HepG2 (cell line): ENCODE results near the gene VWA3A. TPM values are rescaled to one million over a fixed set of nuclear protein-coding genes. Genes with fewer than 3 reads are reported as not detected.

Experiments
- ELF3 ChIP-seq: IDR thresholded peaks from 2 replicates; pipeline ENCODE4 v1.6.1; 2016; ENCODE audit warnings: missing genetic modification reagents, missing compliant biosample characterization
- HDAC6 ChIP-seq: fragments of 200-600 bp; sonication (generic); IDR thresholded peaks from 2 replicates; pipeline ENCODE4 v1.7.0; 2017; ENCODE audit warnings: mild to moderate bottlenecking, antibody characterized with exemption, low read length, low read depth
- HIVEP1 ChIP-seq: sonication (generic); formaldehyde crosslinking; IDR thresholded peaks from 2 replicates; pipeline ENCODE4 v1.4.0; 2020; ENCODE audit warnings: mild to moderate bottlenecking, missing genetic modification reagents
- KLF12 ChIP-seq: sonication (generic); formaldehyde crosslinking; IDR thresholded peaks from 2 replicates; pipeline ENCODE4 v1.4.0; 2020; ENCODE audit warnings: missing genetic modification reagents, borderline replicate concordance
- KLF9 ChIP-seq: IDR thresholded peaks from 2 replicates; pipeline ENCODE4 v1.6.1; 2016; ENCODE audit warnings: low read depth
- RBFOX2 ChIP-seq: fragments of 200-400 bp; formaldehyde crosslinking; IDR thresholded peaks from 2 replicates; pipeline ENCODE4 v1.6.1; 2017; ENCODE audit warnings: low read depth, mild to moderate bottlenecking, low read length
- SOX5 ChIP-seq: IDR thresholded peaks from 2 replicates; pipeline ENCODE4 v1.6.1; 2016; ENCODE audit warnings: borderline replicate concordance
- YY1 ChIP-seq: IDR thresholded peaks from 2 replicates; pipeline ENCODE4 v1.6.1; 2011; ENCODE audit warnings: low read length, low read depth, moderate library complexity, mild to moderate bottlenecking; ENCODE audit not compliant: insufficient read depth, insufficient replicate concordance
- ZNF124 ChIP-seq: sonication (generic); formaldehyde crosslinking; IDR thresholded peaks from 2 replicates; pipeline ENCODE4 v1.4.0; 2020; ENCODE audit warnings: missing genetic modification reagents
- ZNF136 ChIP-seq: sonication (generic); formaldehyde crosslinking; IDR thresholded peaks from 2 replicates; pipeline ENCODE4 v1.8.1; 2022; ENCODE audit warnings: low read depth, mild to moderate bottlenecking, moderate library complexity, missing genetic modification reagents
- ZNF225 ChIP-seq: sonication (generic); formaldehyde crosslinking; IDR thresholded peaks from 2 replicates; pipeline ENCODE4 v1.4.0; 2020; ENCODE audit warnings: mild to moderate bottlenecking, missing genetic modification reagents
- polyA plus RNA-seq, 8 experiments: library from polyadenylated mRNA; depleted of rRNA in 3 of 8; stranded (reverse) in 7 of 8; unstranded in 1 of 8; fragments of >200 nt; fragmentation: Illumina TruSeq in 4 of 8; extraction: Trizol in 4 of 8; gene quantifications; 2 replicates each; pipeline versions ENCODE4 v1.2.1 to v1.2.3, GENCODE V29; 2011 to 2016; ENCODE audit warnings: low read depth in 4 of 8, missing spikeins in 1 of 8, mixed read lengths in 1 of 8; ENCODE audit not compliant: insufficient read depth in 1 of 8
- total RNA-seq, 5 experiments: library from RNA; depleted of rRNA; stranded (reverse); fragments of >200 nt; fragmentation: Illumina TruSeq; extraction: Trizol; gene quantifications; 2 replicates each; pipeline ENCODE4 v1.2.3, GENCODE V29; 2016; ENCODE audit warnings: low read depth in 1 of 5
- TF ChIP-seq, protein P1 (sequence below): sonication (generic); formaldehyde crosslinking; IDR thresholded peaks from 2 replicates; pipeline ENCODE4 v1.4.0; 2020; ENCODE audit warnings: missing genetic modification reagents
- TF ChIP-seq, protein P2 (sequence below): sonication (generic); formaldehyde crosslinking; IDR thresholded peaks from 2 replicates; pipeline ENCODE4 v1.8.0; 2022; ENCODE audit warnings: missing genetic modification reagents, mild to moderate bottlenecking, borderline replicate concordance
- TF ChIP-seq, protein P3 (sequence below): sonication (generic); formaldehyde crosslinking; IDR thresholded peaks from 2 replicates; pipeline ENCODE4 v1.4.0; 2020; ENCODE audit warnings: missing genetic modification reagents
- TF ChIP-seq, protein P4 (sequence below), 2 experiments: sonication (generic) in 1 of 2; formaldehyde crosslinking in 1 of 2; IDR thresholded peaks; 2 replicates each; pipeline versions ENCODE4 v1.4.0 to v1.6.1; 2016 to 2020; ENCODE audit warnings: borderline replicate concordance in 1 of 2, low read depth in 1 of 2, mild to moderate bottlenecking in 1 of 2, missing genetic modification reagents in 1 of 2
- TF ChIP-seq, protein P5 (sequence below): sonication (generic); formaldehyde crosslinking; IDR thresholded peaks from 2 replicates; pipeline ENCODE4 v1.8.1; 2023; ENCODE audit warnings: missing genetic modification reagents, mild to moderate bottlenecking, borderline replicate concordance

Gene VWA3A
- total and polyA plus RNA-seq, 2 of the 13 experiments (the other 11 are each of a cell fraction or from before 2014, with no cell fraction given) = 0.03 to 0.07 TPM

DNA sequence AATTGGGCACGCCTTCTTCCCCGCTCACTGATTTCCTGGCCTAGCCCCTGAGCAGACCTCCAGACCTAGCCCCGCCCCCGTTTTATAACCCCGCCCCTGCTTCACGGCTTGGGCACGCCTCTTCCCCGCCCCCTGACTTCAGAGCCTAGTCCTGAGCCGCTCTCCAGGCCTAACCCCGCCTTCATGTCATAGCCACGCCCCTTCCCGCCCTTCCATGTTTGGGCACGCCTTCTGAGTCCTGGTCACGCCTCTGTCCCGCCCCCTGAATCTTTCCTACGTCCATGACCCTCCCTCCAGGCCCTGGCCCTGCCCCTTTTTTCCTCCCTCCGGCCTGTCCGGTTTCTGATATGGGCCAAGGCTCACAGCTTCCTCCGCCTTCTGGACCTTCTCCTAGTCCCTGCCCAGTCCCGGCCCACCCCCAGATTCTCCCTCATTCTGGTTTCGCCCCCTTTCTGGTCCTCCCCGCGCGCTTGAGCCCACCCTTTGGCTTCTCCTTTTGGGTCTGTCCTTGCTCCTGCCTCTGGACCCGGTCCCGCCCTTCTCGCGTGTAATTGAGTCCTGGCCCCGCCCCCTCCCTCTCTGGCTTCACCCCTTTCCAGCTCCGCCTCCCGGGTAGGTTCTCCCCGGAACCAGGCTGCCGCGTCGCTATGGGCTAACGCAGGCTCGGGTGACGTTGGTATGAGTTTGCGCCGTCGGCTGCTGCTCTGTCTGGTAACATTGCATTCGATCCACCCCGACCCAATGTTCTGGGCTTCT, 98.6 kb downstream of the VWA3A start (continued):
- TF ChIP-seq KLF12 (CRISPR knock-in tag) (peak; percentile 5), ZNF136 (CRISPR knock-in tag) (peak; percentile 81), YY1 (peak; percentile 2), KLF9 (CRISPR knock-in tag) (no peak; the same call in none of the 2 replicates), ZNF225 (CRISPR knock-in tag) (peak; percentile 87), ELF3 (peak; percentile 69), HDAC6 (no peak), SOX5 (0 out of 2 replicates have a peak, but pooled peaks have one; percentile 35), HIVEP1 (CRISPR knock-in tag) (peak; percentile 70), RBFOX2 (0 out of 2 replicates have a peak, but pooled peaks have one; percentile 58), ZNF124 (CRISPR knock-in tag) (no peak)
- TF ChIP-seq, protein P1, sequence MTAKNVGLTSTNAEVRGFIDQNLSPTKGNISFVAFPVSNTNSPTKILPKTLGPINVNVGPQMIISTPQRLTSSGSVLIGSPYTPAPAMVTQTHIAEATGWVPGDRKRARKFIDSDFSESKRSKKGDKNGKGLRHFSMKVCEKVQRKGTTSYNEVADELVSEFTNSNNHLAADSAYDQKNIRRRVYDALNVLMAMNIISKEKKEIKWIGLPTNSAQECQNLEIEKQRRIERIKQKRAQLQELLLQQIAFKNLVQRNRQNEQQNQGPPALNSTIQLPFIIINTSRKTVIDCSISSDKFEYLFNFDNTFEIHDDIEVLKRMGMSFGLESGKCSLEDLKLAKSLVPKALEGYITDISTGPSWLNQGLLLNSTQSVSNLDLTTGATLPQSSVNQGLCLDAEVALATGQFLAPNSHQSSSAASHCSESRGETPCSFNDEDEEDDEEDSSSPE (CRISPR knock-in tag) = no peak
- TF ChIP-seq, protein P2, sequence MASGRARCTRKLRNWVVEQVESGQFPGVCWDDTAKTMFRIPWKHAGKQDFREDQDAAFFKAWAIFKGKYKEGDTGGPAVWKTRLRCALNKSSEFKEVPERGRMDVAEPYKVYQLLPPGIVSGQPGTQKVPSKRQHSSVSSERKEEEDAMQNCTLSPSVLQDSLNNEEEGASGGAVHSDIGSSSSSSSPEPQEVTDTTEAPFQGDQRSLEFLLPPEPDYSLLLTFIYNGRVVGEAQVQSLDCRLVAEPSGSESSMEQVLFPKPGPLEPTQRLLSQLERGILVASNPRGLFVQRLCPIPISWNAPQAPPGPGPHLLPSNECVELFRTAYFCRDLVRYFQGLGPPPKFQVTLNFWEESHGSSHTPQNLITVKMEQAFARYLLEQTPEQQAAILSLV = no peak
- TF ChIP-seq, protein P3, sequence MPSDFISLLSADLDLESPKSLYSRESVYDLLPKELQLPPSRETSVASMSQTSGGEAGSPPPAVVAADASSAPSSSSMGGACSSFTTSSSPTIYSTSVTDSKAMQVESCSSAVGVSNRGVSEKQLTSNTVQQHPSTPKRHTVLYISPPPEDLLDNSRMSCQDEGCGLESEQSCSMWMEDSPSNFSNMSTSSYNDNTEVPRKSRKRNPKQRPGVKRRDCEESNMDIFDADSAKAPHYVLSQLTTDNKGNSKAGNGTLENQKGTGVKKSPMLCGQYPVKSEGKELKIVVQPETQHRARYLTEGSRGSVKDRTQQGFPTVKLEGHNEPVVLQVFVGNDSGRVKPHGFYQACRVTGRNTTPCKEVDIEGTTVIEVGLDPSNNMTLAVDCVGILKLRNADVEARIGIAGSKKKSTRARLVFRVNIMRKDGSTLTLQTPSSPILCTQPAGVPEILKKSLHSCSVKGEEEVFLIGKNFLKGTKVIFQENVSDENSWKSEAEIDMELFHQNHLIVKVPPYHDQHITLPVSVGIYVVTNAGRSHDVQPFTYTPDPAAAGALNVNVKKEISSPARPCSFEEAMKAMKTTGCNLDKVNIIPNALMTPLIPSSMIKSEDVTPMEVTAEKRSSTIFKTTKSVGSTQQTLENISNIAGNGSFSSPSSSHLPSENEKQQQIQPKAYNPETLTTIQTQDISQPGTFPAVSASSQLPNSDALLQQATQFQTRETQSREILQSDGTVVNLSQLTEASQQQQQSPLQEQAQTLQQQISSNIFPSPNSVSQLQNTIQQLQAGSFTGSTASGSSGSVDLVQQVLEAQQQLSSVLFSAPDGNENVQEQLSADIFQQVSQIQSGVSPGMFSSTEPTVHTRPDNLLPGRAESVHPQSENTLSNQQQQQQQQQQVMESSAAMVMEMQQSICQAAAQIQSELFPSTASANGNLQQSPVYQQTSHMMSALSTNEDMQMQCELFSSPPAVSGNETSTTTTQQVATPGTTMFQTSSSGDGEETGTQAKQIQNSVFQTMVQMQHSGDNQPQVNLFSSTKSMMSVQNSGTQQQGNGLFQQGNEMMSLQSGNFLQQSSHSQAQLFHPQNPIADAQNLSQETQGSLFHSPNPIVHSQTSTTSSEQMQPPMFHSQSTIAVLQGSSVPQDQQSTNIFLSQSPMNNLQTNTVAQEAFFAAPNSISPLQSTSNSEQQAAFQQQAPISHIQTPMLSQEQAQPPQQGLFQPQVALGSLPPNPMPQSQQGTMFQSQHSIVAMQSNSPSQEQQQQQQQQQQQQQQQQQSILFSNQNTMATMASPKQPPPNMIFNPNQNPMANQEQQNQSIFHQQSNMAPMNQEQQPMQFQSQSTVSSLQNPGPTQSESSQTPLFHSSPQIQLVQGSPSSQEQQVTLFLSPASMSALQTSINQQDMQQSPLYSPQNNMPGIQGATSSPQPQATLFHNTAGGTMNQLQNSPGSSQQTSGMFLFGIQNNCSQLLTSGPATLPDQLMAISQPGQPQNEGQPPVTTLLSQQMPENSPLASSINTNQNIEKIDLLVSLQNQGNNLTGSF (CRISPR knock-in tag) = no peak
- TF ChIP-seq, protein P4, sequence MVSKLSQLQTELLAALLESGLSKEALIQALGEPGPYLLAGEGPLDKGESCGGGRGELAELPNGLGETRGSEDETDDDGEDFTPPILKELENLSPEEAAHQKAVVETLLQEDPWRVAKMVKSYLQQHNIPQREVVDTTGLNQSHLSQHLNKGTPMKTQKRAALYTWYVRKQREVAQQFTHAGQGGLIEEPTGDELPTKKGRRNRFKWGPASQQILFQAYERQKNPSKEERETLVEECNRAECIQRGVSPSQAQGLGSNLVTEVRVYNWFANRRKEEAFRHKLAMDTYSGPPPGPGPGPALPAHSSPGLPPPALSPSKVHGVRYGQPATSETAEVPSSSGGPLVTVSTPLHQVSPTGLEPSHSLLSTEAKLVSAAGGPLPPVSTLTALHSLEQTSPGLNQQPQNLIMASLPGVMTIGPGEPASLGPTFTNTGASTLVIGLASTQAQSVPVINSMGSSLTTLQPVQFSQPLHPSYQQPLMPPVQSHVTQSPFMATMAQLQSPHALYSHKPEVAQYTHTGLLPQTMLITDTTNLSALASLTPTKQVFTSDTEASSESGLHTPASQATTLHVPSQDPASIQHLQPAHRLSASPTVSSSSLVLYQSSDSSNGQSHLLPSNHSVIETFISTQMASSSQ (IDR thresholded peaks at IDR 0.05; ENCODE audit: low read depth) = no peak
- TF ChIP-seq, protein P4 (CRISPR knock-in tag; IDR thresholded peaks at IDR 0.05; ENCODE audit: borderline replicate concordance) = peak; percentile 28; the same call in 1 of the 2 replicates
- TF ChIP-seq, protein P5, sequence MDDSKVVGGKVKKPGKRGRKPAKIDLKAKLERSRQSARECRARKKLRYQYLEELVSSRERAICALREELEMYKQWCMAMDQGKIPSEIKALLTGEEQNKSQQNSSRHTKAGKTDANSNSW (CRISPR knock-in tag) = peak; percentile 76; the same call in 1 of the 2 replicates
